Transverse colon (tissue), 3 donors: ENCODE results near the gene WFS1.

Experiments
- CTCF ChIP-seq, 5 experiments: fragments of 200-600 bp in 3 of 5; fragments of 450-650 bp in 2 of 5; sonication (generic) in 3 of 5; IDR thresholded peaks; 1 replicate in 2 of 5; 2 replicates in 3 of 5; pipeline ENCODE4 v1.5.1; 2016 to 2017; ENCODE audit warnings: antibody characterized with exemption in 5 of 5, inconsistent platforms in 3 of 5, mild to moderate bottlenecking in 2 of 5, moderate library complexity in 1 of 5
- EP300 ChIP-seq: sonication (generic); formaldehyde crosslinking; IDR thresholded peaks from one replicate; pipeline ENCODE4 v1.6.1; 2017; ENCODE audit warnings: antibody characterized with exemption, low read depth
- POLR2A ChIP-seq: fragments of 450-650 bp; IDR thresholded peaks from one replicate; pipeline ENCODE4 v1.6.1; 2016; ENCODE audit warnings: antibody characterized with exemption, mild to moderate bottlenecking, moderate library complexity

GRCh38 chr4:6233929-6234328 is 35.7 kb upstream of the WFS1 start:
- TF ChIP-seq CTCF (IDR thresholded peaks at IDR 0.05) (no peak), EP300 (no peak), POLR2A (no peak)
